Measurements from ENCODE around the gene MAST2. TPM values are rescaled to one million over a fixed set of nuclear protein-coding genes. Genes with fewer than 3 reads are reported as not detected.
"Not testable (repeated sequence)": the region's sequence is repeated elsewhere in the genome, so short reads cannot be mapped to it uniquely, and the experiment has no call there.

The MAST2 gene
- total RNA-seq, 1 donor: 24.2 TPM

- no peak overlapping the region for H2AFZ ChIP-seq (ENCODE audit: low read length)
- H3K27me3 ChIP-seq (ENCODE audit: insufficient read depth, low read length): no peaks in the 10 kb centered on the region
- H3K4me2 ChIP-seq (ENCODE audit: insufficient read depth, low read length): no peak overlapping the region
- peaks cover 6% of the 10 kb centered on the region for H3K79me2 ChIP-seq (ENCODE audit: insufficient read depth, low read length)
- no peak for TF ChIP-seq CTCF (IDR thresholded peaks at IDR 0.05; ENCODE audit: extremely low read depth, low read depth, low read length)
- H3K27ac ChIP-seq (ENCODE audit: low read depth, low read length): no peak overlapping the region
- H3K4me3 ChIP-seq (ENCODE audit: insufficient read depth, low read length): no peak overlapping the region
- DNase-seq (ENCODE audit: insufficient read length, low spot score, missing footprints): no peak
- H3K36me3 ChIP-seq (ENCODE audit: insufficient read depth, low read length): peaks cover 4% of the 10 kb centered on the region
- H3K4me1 ChIP-seq (ENCODE audit: insufficient read depth, low read length): no peaks in the 10 kb centered on the region
- no peaks in the 10 kb centered on the region for H4K20me1 ChIP-seq (ENCODE audit: insufficient read depth, low read length)
- H3K9me3 ChIP-seq (ENCODE audit: low read depth, low read length): no peaks in the 10 kb centered on the region
These were observed 157.7 kb downstream of the MAST2 start for GRCh38 chr1:45960930-45961715.

- H3K4me2 ChIP-seq (ENCODE audit: insufficient read depth, low read length); H3K4me1 ChIP-seq (ENCODE audit: insufficient read depth, low read length); H3K27ac ChIP-seq (ENCODE audit: low read depth, low read length); H3K4me3 ChIP-seq (ENCODE audit: insufficient read depth, low read length); DNase-seq (ENCODE audit: insufficient read length, low spot score, missing footprints); H4K20me1 ChIP-seq (ENCODE audit: insufficient read depth, low read length); H3K9me3 ChIP-seq (ENCODE audit: low read depth, low read length); H3K36me3 ChIP-seq (ENCODE audit: insufficient read depth, low read length); H2AFZ ChIP-seq (ENCODE audit: low read length); H3K79me2 ChIP-seq (ENCODE audit: insufficient read depth, low read length); H3K27me3 ChIP-seq (ENCODE audit: insufficient read depth, low read length): not testable (repeated sequence)
These were observed 158.5 kb downstream of the MAST2 start for GRCh38 chr1:45961936-45962335.

- Histone ChIP-seq H3K9me3 (ENCODE audit: low read depth, low read length) (no peaks in the 10 kb centered on the region), H3K4me1 (ENCODE audit: insufficient read depth, low read length) (peaks cover 5% of the 10 kb centered on the region), H2AFZ (ENCODE audit: low read length) (no peak overlapping the region), H3K36me3 (ENCODE audit: insufficient read depth, low read length) (no peaks in the 10 kb centered on the region), H3K79me2 (ENCODE audit: insufficient read depth, low read length) (peaks cover 15% of the 10 kb centered on the region), H3K4me2 (ENCODE audit: insufficient read depth, low read length) (no peak overlapping the region), H3K4me3 (ENCODE audit: insufficient read depth, low read length) (no peak overlapping the region), H3K27ac (ENCODE audit: low read depth, low read length) (no peak overlapping the region), H4K20me1 (ENCODE audit: insufficient read depth, low read length) (no peaks in the 10 kb centered on the region), H3K27me3 (ENCODE audit: insufficient read depth, low read length) (no peaks in the 10 kb centered on the region)
- DNase-seq (ENCODE audit: insufficient read length, low spot score, missing footprints): no peak
- TF ChIP-seq CTCF (IDR thresholded peaks at IDR 0.05; ENCODE audit: extremely low read depth, low read depth, low read length): no peak
These were observed 165.7 kb downstream of the MAST2 start for GRCh38 chr1:45968941-45969666.

GRCh38 chr1:45969866-45970265, 166.5 kb downstream of the MAST2 start:
- TF ChIP-seq CTCF (IDR thresholded peaks at IDR 0.05; ENCODE audit: extremely low read depth, low read depth, low read length): no peak
- H3K36me3 ChIP-seq (ENCODE audit: insufficient read depth, low read length): no peaks in the 10 kb centered on the region
- DNase-seq (ENCODE audit: insufficient read length, low spot score, missing footprints): no peak
- H3K79me2 ChIP-seq (ENCODE audit: insufficient read depth, low read length): peaks cover 15% of the 10 kb centered on the region
- H3K4me3 ChIP-seq (ENCODE audit: insufficient read depth, low read length): no peak overlapping the region
- no peak overlapping the region for H2AFZ ChIP-seq (ENCODE audit: low read length)
- H3K4me2 ChIP-seq (ENCODE audit: insufficient read depth, low read length): no peak overlapping the region
- no peaks in the 10 kb centered on the region for H3K9me3 ChIP-seq (ENCODE audit: low read depth, low read length)
- H3K27me3 ChIP-seq (ENCODE audit: insufficient read depth, low read length): no peaks in the 10 kb centered on the region
- no peak overlapping the region for H3K27ac ChIP-seq (ENCODE audit: low read depth, low read length)
- H4K20me1 ChIP-seq (ENCODE audit: insufficient read depth, low read length): no peaks in the 10 kb centered on the region
- H3K4me1 ChIP-seq (ENCODE audit: insufficient read depth, low read length): peaks cover 5% of the 10 kb centered on the region
